H1 (cell line): ENCODE measurements around the gene MEN1. TPM values are rescaled to one million over a fixed set of nuclear protein-coding genes. Genes with fewer than 3 reads are reported as not detected.

ENCODE experiments used
- CTCF ChIA-PET: fragments of 300-600 bp; sonication (Branson Sonifier 250); formaldehyde crosslinking; loops from one replicate; lab custom pipeline; 2021; ENCODE audit not compliant: partially characterized antibody; lab: Charles Lee
- POLR2A ChIA-PET: fragments of 300-600 bp; sonication (Branson Sonifier 250); formaldehyde crosslinking; loops from one replicate; lab custom pipeline; 2021; ENCODE audit warnings: inconsistent platforms; ENCODE audit not compliant: partially characterized antibody; lab: Charles Lee
- DNase-seq, 2 experiments: peaks; one replicate each; pipeline versions ENCODE4 v3.0.0 to v3.0.0-alpha.2; 2010 to 2022; ENCODE audit warnings: low spot score in 2 of 2, low read depth in 1 of 2, mixed read lengths in 1 of 2
- FAIRE-seq: peaks from 2 replicates; lab custom pipeline; 2011; peaks lifted over from hg19 to GRCh38; lab: Jason Lieb, UNC
- H2AFZ ChIP-seq: 2 replicates; pipeline ENCODE4 v1.8.1; 2012; ENCODE audit warnings: low read length, inconsistent platforms
- H2AK5ac ChIP-seq: 2 replicates; pipeline ENCODE4 v1.6.1; 2013; ENCODE audit warnings: low read depth, low read length
- H2BK120ac ChIP-seq: replicated peaks from 2 replicates; pipeline ENCODE3; 2013; ENCODE audit warnings: low read depth, low read length, inconsistent platforms
- H2BK12ac ChIP-seq: 2 replicates; pipeline ENCODE4 v1.6.1; 2013; ENCODE audit warnings: low read depth, low read length
- H2BK15ac ChIP-seq: 2 replicates; pipeline ENCODE4 v1.6.1; 2013; ENCODE audit warnings: low read length
- H2BK20ac ChIP-seq: 2 replicates; pipeline ENCODE4 v1.6.1; 2013; ENCODE audit warnings: low read length
- H2BK5ac ChIP-seq: 2 replicates; pipeline ENCODE4 v1.6.1; 2013; ENCODE audit warnings: low read depth, low read length
- H3K14ac ChIP-seq: 2 replicates; pipeline ENCODE4 v1.6.1; 2013; ENCODE audit warnings: inconsistent platforms; ENCODE audit not compliant: insufficient read length
- H3K18ac ChIP-seq: 2 replicates; pipeline ENCODE4 v1.6.1; 2013; ENCODE audit warnings: low read length; ENCODE audit errors: extremely low read depth
- H3K23ac ChIP-seq: 2 replicates; pipeline ENCODE4 v1.6.1; 2013; ENCODE audit warnings: inconsistent platforms; ENCODE audit not compliant: insufficient read length
- H3K23me2 ChIP-seq: 2 replicates; pipeline ENCODE4 v1.6.1; 2013; ENCODE audit warnings: low read depth, low read length
- H3K27ac ChIP-seq: 2 replicates; pipeline ENCODE4 v1.6.1; 2011; ENCODE audit warnings: low read depth, low read length, inconsistent platforms
- H3K27me3 ChIP-seq, 4 experiments: replicated peaks in 1 of 4; 1 replicate in 1 of 4; 2 replicates in 3 of 4; pipeline versions ENCODE4 v1.6.1 to v1.8.1; 2011 to 2013; ENCODE audit warnings: low read length in 3 of 4, mild to moderate bottlenecking in 3 of 4, inconsistent platforms in 2 of 4, mixed read lengths in 2 of 4, moderate library complexity in 1 of 4; ENCODE audit not compliant: control insufficient read depth in 3 of 4, insufficient read depth in 3 of 4; ENCODE audit errors: extremely low read depth in 1 of 4
- H3K36me3 ChIP-seq, 4 experiments: 2 replicates each; pipeline versions ENCODE4 v1.6.1 to v1.8.1; 2011 to 2013; ENCODE audit warnings: mild to moderate bottlenecking in 4 of 4, low read length in 3 of 4, moderate library complexity in 2 of 4, control low read depth in 1 of 4, inconsistent platforms in 1 of 4; ENCODE audit not compliant: insufficient read depth in 4 of 4, control insufficient read depth in 2 of 4
- H3K4ac ChIP-seq: replicated peaks from 2 replicates; pipeline ENCODE3; 2013; ENCODE audit warnings: low read length, low read depth, mixed read lengths, inconsistent platforms; ENCODE audit not compliant: insufficient read length
- H3K4me1 ChIP-seq, 4 experiments: replicated peaks in 1 of 4; 1 replicate in 1 of 4; 2 replicates in 3 of 4; pipeline versions ENCODE4 v1.6.1 to v1.8.1; 2011 to 2013; ENCODE audit warnings: low read length in 3 of 4, inconsistent platforms in 2 of 4, mixed read lengths in 1 of 4; ENCODE audit not compliant: insufficient read depth in 4 of 4, control insufficient read depth in 3 of 4
- H3K4me2 ChIP-seq, 2 experiments: 2 replicates each; pipeline versions ENCODE4 v1.6.1 to v1.8.1; 2011 to 2013; ENCODE audit warnings: low read depth in 2 of 2, low read length in 2 of 2, control low read depth in 1 of 2, inconsistent platforms in 1 of 2, mild to moderate bottlenecking in 1 of 2; ENCODE audit not compliant: insufficient read depth in 1 of 2
- H3K4me3 ChIP-seq, 4 experiments: fragments of 200-600, 300-600 bp in 1 of 4; sonication (generic), shearing (Covaris generic), sonication (Bioruptor Twin) in 1 of 4; 2 replicates each; pipeline versions ENCODE4 v1.5.1 to v1.8.1; 2011 to 2016; ENCODE audit warnings: low read length in 4 of 4, low read depth in 3 of 4, control low read depth in 2 of 4, inconsistent platforms in 2 of 4, mild to moderate bottlenecking in 2 of 4, mixed read lengths in 1 of 4, moderate library complexity in 1 of 4; ENCODE audit not compliant: insufficient read depth in 2 of 4; ENCODE audit errors: extremely low read depth in 1 of 4
- H3K56ac ChIP-seq: replicated peaks from 2 replicates; pipeline ENCODE3; 2013; ENCODE audit warnings: low read depth, mild to moderate bottlenecking, mixed read lengths, low read length, inconsistent platforms; ENCODE audit not compliant: insufficient read length
- H3K79me1 ChIP-seq: 2 replicates; pipeline ENCODE4 v1.6.1; 2013; ENCODE audit warnings: low read depth, low read length, control low read depth
- H3K79me2 ChIP-seq, 2 experiments: 2 replicates each; pipeline versions ENCODE4 v1.6.1 to v1.8.1; 2012 to 2013; ENCODE audit warnings: low read length in 2 of 2, mild to moderate bottlenecking in 2 of 2, inconsistent platforms in 1 of 2; ENCODE audit not compliant: insufficient read depth in 2 of 2, control insufficient read depth in 1 of 2
- H3K9ac ChIP-seq, 4 experiments: replicated peaks in 1 of 4; 1 replicate in 1 of 4; 2 replicates in 3 of 4; pipeline versions ENCODE4 v1.6.1 to v1.8.1; 2011 to 2013; ENCODE audit warnings: low read depth in 3 of 4, low read length in 3 of 4, control low read depth in 2 of 4, mild to moderate bottlenecking in 2 of 4, moderate library complexity in 2 of 4, inconsistent platforms in 1 of 4; ENCODE audit errors: extremely low read depth in 1 of 4
- H3K9me3 ChIP-seq, 2 experiments: 2 replicates each; pipeline versions ENCODE4 v1.6.1 to v1.8.1; 2012 to 2013; ENCODE audit warnings: mild to moderate bottlenecking in 2 of 2, moderate library complexity in 2 of 2, control low read depth in 1 of 2, inconsistent platforms in 1 of 2, low read depth in 1 of 2, low read length in 1 of 2, mixed read lengths in 1 of 2; ENCODE audit not compliant: insufficient read depth in 2 of 2
- H4K20me1 ChIP-seq, 2 experiments: replicated peaks in 1 of 2; 2 replicates each; pipeline versions ENCODE3 to v1.8.1; 2011 to 2013; ENCODE audit warnings: inconsistent platforms in 2 of 2, low read length in 2 of 2, mild to moderate bottlenecking in 1 of 2; ENCODE audit not compliant: insufficient read depth in 2 of 2, control insufficient read depth in 1 of 2
- H4K5ac ChIP-seq: 2 replicates; pipeline ENCODE4 v1.6.1; 2013; ENCODE audit warnings: low read length, low read depth, mixed read lengths, inconsistent platforms; ENCODE audit not compliant: insufficient read length
- H4K8ac ChIP-seq: 2 replicates; pipeline ENCODE4 v1.8.0; 2013; ENCODE audit warnings: mild to moderate bottlenecking, moderate library complexity, low read length, inconsistent platforms; ENCODE audit not compliant: insufficient read depth; ENCODE audit errors: extremely low read depth
- H4K91ac ChIP-seq: replicated peaks from 2 replicates; pipeline ENCODE3; 2013; ENCODE audit warnings: low read length, mixed read lengths, inconsistent platforms; ENCODE audit not compliant: insufficient read length
- BACH1 ChIP-seq: IDR thresholded peaks from 2 replicates; pipeline ENCODE4 v1.6.1; 2012; ENCODE audit warnings: low read length, improper control_type of control experiment
- CTBP2 ChIP-seq: IDR thresholded peaks from 2 replicates; pipeline ENCODE4 v1.7.0; 2011; ENCODE audit warnings: borderline replicate concordance, mild to moderate bottlenecking, moderate library complexity, mixed read lengths, low read length; ENCODE audit not compliant: insufficient read depth, insufficient read length
- HDAC6 ChIP-seq: IDR thresholded peaks from one replicate; pipeline ENCODE4 v1.7.1; 2012; ENCODE audit warnings: low read depth, mild to moderate bottlenecking, inconsistent platforms, low read length, moderate library complexity
- POLR2A ChIP-seq, 2 experiments: IDR thresholded peaks; 1 replicate in 1 of 2; 2 replicates in 1 of 2; pipeline ENCODE4 v1.6.1; 2011; ENCODE audit warnings: low read depth in 2 of 2, low read length in 2 of 2, mild to moderate bottlenecking in 2 of 2; ENCODE audit errors: control extremely low read depth in 1 of 2
- POU5F1 ChIP-seq: IDR thresholded peaks from 2 replicates; pipeline ENCODE4 v1.6.1; 2011; ENCODE audit warnings: low read depth, mild to moderate bottlenecking, low read length, moderate library complexity
- RAD21 ChIP-seq, 2 experiments: IDR thresholded peaks in 1 of 2; conservative IDR thresholded peaks in 1 of 2; 2 replicates each; pipeline ENCODE4 v1.6.1; 2011; ENCODE audit warnings: low read depth in 2 of 2, low read length in 2 of 2, improper control_type of control experiment in 1 of 2, inconsistent platforms in 1 of 2, mild to moderate bottlenecking in 1 of 2, moderate library complexity in 1 of 2
- SIRT6 ChIP-seq: IDR thresholded peaks from one replicate; pipeline ENCODE4 v1.7.1; 2012; ENCODE audit warnings: low read length, inconsistent platforms
- TAF1 ChIP-seq: IDR thresholded peaks from 2 replicates; pipeline ENCODE4 v1.6.1; 2011; ENCODE audit warnings: mild to moderate bottlenecking, low read depth, low read length
- YY1 ChIP-seq: IDR thresholded peaks from 2 replicates; pipeline ENCODE4 v1.6.1; 2011; ENCODE audit warnings: low read depth, mild to moderate bottlenecking, low read length
- WGBS, 2 experiments: shearing (Covaris generic) in 1 of 2; methylation state at CpG; one replicate each; pipeline versions ENCODE4 v1.1.6 to v1.1.7; 2013 to 2015; ENCODE audit warnings: low lambda C conversion rate in 2 of 2, mixed read lengths in 2 of 2, inconsistent platforms in 1 of 2, low coverage in 1 of 2, missing lambda C conversion rate in 1 of 2; ENCODE audit not compliant: insufficient replicate concordance in 2 of 2, insufficient coverage in 1 of 2, insufficient read length in 1 of 2; ENCODE audit errors: extremely low coverage in 1 of 2, missing lambda C conversion rate in 1 of 2; 5-methylcytosine and 5-hydroxymethylcytosine counted together
- long read RNA-seq, 2 experiments: library from RNA in 1 of 2; library from capped mRNA in 1 of 2; stranded (forward); transcript quantifications; one replicate each; pipeline ENCODE4 v2.0.0, GENCODE V29; 2021; ENCODE audit warnings: inconsistent platforms in 1 of 2
- polyA minus RNA-seq, 3 experiments: library from RNA; depleted of rRNA, polyadenylated mRNA; stranded (reverse); fragments of >200 nt; gene quantifications; 1 replicate in 2 of 3; 2 replicates in 1 of 3; pipeline ENCODE4 v1.2.3, GENCODE V29; 2011
- polyA plus RNA-seq, 7 experiments: library from polyadenylated mRNA; depleted of rRNA in 3 of 7; stranded (reverse) in 5 of 7; unstranded in 2 of 7; fragments of >200 nt in 5 of 7; fragments of 200-250 nt in 2 of 7; gene quantifications; 1 replicate in 5 of 7; 2 replicates in 1 of 7; 4 replicates in 1 of 7; pipeline versions ENCODE4 v1.2.1 to v1.2.3, GENCODE V29; 2011 to 2013; ENCODE audit warnings: missing spikeins in 2 of 7, mixed read lengths in 2 of 7
- total RNA-seq: library from RNA; stranded (reverse); fragmentation: NEBNext Ultra II Directional; extraction: Animal tissue kit (Norgen Biotek cat#: 25700); gene quantifications from 2 replicates; pipeline ENCODE4 v1.2.1, GENCODE V29; 2021

The MEN1 gene
- total RNA-seq = 56.3 and 56.9 TPM in 2 replicates
- 47.2 and 78.5 TPM in 2 replicates for polyA plus RNA-seq (2011; rRNA removed)
- polyA plus RNA-seq (2011; cell fraction: cytosol; rRNA removed) = 43.0 TPM
- 97.2 TPM for polyA plus RNA-seq (2011; cell fraction: nucleus; rRNA removed)
- 37.5 to 59.8 TPM (median 54.2 TPM) in 4 replicates for polyA plus RNA-seq (2012, experiment 1 of 2)
- 53.7 TPM for polyA plus RNA-seq (2012, experiment 2 of 2)
- polyA plus RNA-seq (2013, experiment 1 of 2) = 63.6 TPM
- 66.9 TPM for polyA plus RNA-seq (2013, experiment 2 of 2)
- polyA minus RNA-seq (2011; rRNA and poly(A)+ RNA removed) = 22.9 and 27.9 TPM in 2 replicates
- 32.7 TPM for polyA minus RNA-seq (2011; cell fraction: cytosol; rRNA and poly(A)+ RNA removed)
- 27.2 TPM for polyA minus RNA-seq (2011; cell fraction: nucleus; rRNA and poly(A)+ RNA removed)
- long read RNA-seq, experiment 1, partial matches to known transcripts = 40 of 48 reads
- long read RNA-seq, experiment 1, other reads (novel, unspliced or antisense) = 6 of 48 reads
- long read RNA-seq, experiment 2, partial matches to known transcripts = 0 of 2 reads
- long read RNA-seq, experiment 2, other reads (novel, unspliced or antisense) = 1 of 2 reads

DNA sequence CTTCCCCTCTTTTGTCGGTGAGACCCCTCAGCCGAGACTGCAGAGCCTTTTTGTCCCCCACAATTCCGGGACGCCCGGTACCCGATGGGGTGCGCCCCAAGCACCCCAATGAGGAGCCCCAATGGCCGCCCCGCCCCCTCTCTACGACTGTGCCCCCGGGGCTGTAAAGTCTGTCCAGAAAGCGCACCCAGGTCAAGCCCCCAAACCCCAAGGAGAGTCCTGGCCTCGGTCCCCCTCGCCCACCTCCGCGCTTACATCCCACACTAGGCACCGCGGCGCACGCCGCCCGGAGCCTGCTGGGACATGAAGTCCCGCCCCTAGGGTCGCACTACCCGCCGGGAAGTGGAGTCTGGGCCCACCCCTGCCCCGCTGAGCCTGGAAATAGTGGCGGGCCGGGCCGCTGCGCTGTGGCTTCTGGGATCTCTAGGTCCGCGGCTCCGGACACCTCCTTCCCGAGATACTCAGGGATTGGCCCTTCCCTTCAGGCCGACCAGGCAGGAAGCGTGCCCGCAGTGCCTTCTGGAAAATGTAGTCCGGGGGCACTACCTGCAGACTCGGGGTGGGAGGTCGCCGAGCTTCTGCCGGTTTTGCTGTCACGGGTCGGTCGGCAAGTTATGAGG lies at the start of gene MEN1:
TSS of gene MEN1 (minus strand) at position 281 of the 620 bp plus-strand sequence. CDS start 442 bp downstream, outside the sequence.
- DNase-seq (peak; percentile 85 to 92), FAIRE-seq (peak; percentile 81)
- no peak within 1 kb of the TSS for H2BK15ac ChIP-seq
- 2% methylated on average over 42 of the region's 46 CpGs; no CpG with 5 or more reads in 1 of the 2 experiments for WGBS, 2 experiments
- peak within 1 kb of the TSS; percentile 87 for H2AFZ ChIP-seq
- no peak within 1 kb of the TSS for H2AK5ac ChIP-seq
- peak within 1 kb of the TSS in 2 of 4 experiments; percentile 38 to 51; a peak in 4 of 7 replicates for H3K9ac ChIP-seq
- H3K23ac ChIP-seq = no peak within 1 kb of the TSS
- H4K20me1 ChIP-seq = peaks cover 0 to 7% of the 10 kb centered on the region in 2 experiments
- H3K4me3 ChIP-seq = peak within 1 kb of the TSS; percentile 64 to 93 (median 81)
- POLR2A ChIA-PET = interaction anchor here (0.6 to 2.6 kb wide), 16 partner anchors 9 to 307 kb away, joined by 3 to 13 read pairs (median 4); partner anchors contain the start of genes BATF2, CDC42BPG, PPP2R5B and SF1
- peak within 1 kb of the TSS; percentile 39; the same call in 1 of the 2 replicates for H4K8ac ChIP-seq
- H3K79me2 ChIP-seq = no peaks in the 10 kb centered on the region; a peak in 1 of 4 replicates
- no peak within 1 kb of the TSS for H3K18ac ChIP-seq
- CTCF ChIA-PET = interaction anchor here (0.6 to 4.0 kb wide), 9 partner anchors 21 to 382 kb away, joined by 3 to 24 read pairs (median 4); partner anchors contain the start of genes ARL2 and CDC42BPG
- no peak within 1 kb of the TSS; the same call in 1 of the 2 replicates for H2BK5ac ChIP-seq
- no peaks in the 10 kb centered on the region for H3K9me3 ChIP-seq
- H4K5ac ChIP-seq = no peak within 1 kb of the TSS
- H4K91ac ChIP-seq = peak within 1 kb of the TSS; percentile 65
- H3K27ac ChIP-seq = no peak within 1 kb of the TSS; the same call in 1 of the 2 replicates
- no peak within 1 kb of the TSS for H3K4ac ChIP-seq
- peaks cover 0 to 7% (median 2%) of the 10 kb centered on the region in 4 experiments; a peak in 5 of 7 replicates for H3K4me1 ChIP-seq
- no peaks in the 10 kb centered on the region for H3K27me3 ChIP-seq
- peak within 1 kb of the TSS; percentile 91 to 94 for H3K4me2 ChIP-seq
- H3K56ac ChIP-seq = no peak within 1 kb of the TSS
- H3K79me1 ChIP-seq = peaks cover 2% of the 10 kb centered on the region
- H2BK20ac ChIP-seq = no peak within 1 kb of the TSS
- H3K36me3 ChIP-seq = peaks cover 2 to 10% (median 6%) of the 10 kb centered on the region in 4 experiments; a peak in 5 of 8 replicates
- H2BK12ac ChIP-seq = no peak within 1 kb of the TSS
- no peak within 1 kb of the TSS for H2BK120ac ChIP-seq
- peaks cover 8% of the 10 kb centered on the region; the same call in 1 of the 2 replicates for H3K23me2 ChIP-seq
- no peak within 1 kb of the TSS for H3K14ac ChIP-seq
- no peak for TF ChIP-seq POU5F1
- no peak for TF ChIP-seq YY1
- TF ChIP-seq BACH1 = no peak
- no peak for TF ChIP-seq CTBP2
- no peak for TF ChIP-seq SIRT6
- peak; percentile 60; the same call in 1 of the 2 replicates for TF ChIP-seq TAF1
- TF ChIP-seq POLR2A (IDR thresholded peaks at IDR 0.05; ENCODE audit: control extremely low read depth in 1 of 2, low read depth in 2 of 2, low read length in 2 of 2) = 0 out of 3 replicates have a peak, but pooled peaks of 1 of the 2 experiments have one; percentile 21
- no peak for TF ChIP-seq HDAC6
- TF ChIP-seq RAD21 (IDR thresholded peaks at IDR 0.05 in 1 of 2, conservative IDR thresholded peaks at IDR 0.05 in 1 of 2; ENCODE audit: low read depth in 2 of 2, low read length in 2 of 2) = no peak
